ENCODE data around the gene DEFB123. TPM values are rescaled to one million over a fixed set of nuclear protein-coding genes. Genes with fewer than 3 reads are reported as not detected.
"Not testable (repeated sequence)": the region's sequence is repeated elsewhere in the genome, so short reads cannot be mapped to it uniquely, and the experiment has no call there.

The DEFB123 gene, protein sequence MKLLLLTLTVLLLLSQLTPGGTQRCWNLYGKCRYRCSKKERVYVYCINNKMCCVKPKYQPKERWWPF
- not detected for total RNA-seq

DNA sequence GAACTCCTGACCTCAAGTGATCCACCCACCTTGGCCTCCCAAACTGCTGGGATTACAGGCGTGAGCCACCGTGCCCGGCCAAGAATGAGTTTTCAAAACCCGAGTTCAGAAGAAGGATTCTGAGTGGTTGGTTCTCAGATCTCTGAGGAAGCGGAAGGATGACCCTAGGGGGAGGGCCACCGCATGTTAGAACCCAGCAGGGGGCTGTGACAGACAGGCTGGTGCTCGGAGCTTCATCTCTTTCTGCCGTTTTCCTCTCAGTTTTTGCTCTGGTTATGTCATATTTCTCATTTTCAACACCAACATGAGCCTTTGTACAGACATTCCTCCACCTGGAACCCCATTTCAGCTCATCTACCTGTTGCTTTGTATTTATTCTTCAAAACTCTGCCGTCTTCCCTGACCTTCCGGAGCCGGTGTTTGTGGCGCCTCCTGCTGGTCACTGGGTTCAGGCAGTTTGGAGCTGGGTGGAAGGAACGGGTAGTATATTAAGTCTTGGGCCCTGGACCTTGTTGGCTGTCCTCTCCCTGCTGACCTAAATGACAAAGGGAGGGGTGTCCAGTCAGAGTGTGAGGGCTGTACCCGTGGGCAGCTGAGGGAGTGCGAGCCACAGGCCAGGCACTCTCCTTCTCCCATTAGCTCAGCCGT is at the start of gene DEFB123:
TSS of gene DEFB123 (plus strand) at position 621 of the 648 bp plus-strand sequence. CDS start 67 bp downstream, outside the sequence.
- ATAC-seq (replicated peaks in 1 of 2) = no peak
- no peaks in the 10 kb centered on the region for H3K9me3 Mint-ChIP-seq
- H3K27me3 Mint-ChIP-seq (ENCODE audit: low read depth) = no peaks in the 10 kb centered on the region
- no peaks in the 10 kb centered on the region for H3K4me1 Mint-ChIP-seq (ENCODE audit: low read depth)
- peak in 1 of 2 donors; percentile 5 for DNase-seq
- no peak within 1 kb of the TSS for H3K4me3 Mint-ChIP-seq
- no peak within 1 kb of the TSS for H3K27ac Mint-ChIP-seq
- H3K36me3 Mint-ChIP-seq (ENCODE audit: insufficient read depth in 2 of 2) = no peaks in the 10 kb centered on the region

- no peak overlapping the region for H3K4me3 Mint-ChIP-seq
- H3K27me3 Mint-ChIP-seq (ENCODE audit: low read depth) = peaks cover 6% of the 10 kb centered on the region
- no peaks in the 10 kb centered on the region for H3K36me3 Mint-ChIP-seq (ENCODE audit: insufficient read depth in 2 of 2)
- DNase-seq (no peak), ATAC-seq (replicated peaks in 1 of 2) (no peak)
- H3K27ac Mint-ChIP-seq = no peak overlapping the region
- no peaks in the 10 kb centered on the region for H3K4me1 Mint-ChIP-seq (ENCODE audit: low read depth)
- no peaks in the 10 kb centered on the region for H3K9me3 Mint-ChIP-seq
These were observed 47.6 kb upstream of the DEFB123 start for GRCh38 chr20:31392836-31393235.

DNA sequence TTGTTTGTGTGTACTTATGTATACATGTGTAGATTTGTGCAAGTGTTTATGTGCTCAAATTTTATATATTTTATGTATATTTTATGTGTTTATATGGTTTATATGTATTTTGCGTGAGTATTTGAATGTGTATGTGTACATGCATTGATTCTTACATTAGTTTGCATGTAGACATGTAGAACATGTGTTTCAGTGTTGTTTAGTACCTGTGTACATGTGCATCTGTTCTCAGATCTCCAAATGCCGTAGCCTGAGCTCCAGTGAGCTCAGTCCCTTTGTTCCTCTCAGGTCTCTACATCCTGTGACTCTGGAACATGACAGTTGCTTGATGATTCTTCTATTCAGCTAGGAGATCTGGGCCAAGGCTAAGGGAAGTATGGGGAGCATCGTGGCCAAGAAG is 45.5 kb upstream of the DEFB123 start:
- no peaks in the 10 kb centered on the region for H3K4me1 Mint-ChIP-seq (ENCODE audit: low read depth)
- no peak for DNase-seq
- H3K27me3 Mint-ChIP-seq (ENCODE audit: low read depth) = no peaks in the 10 kb centered on the region
- H3K27ac Mint-ChIP-seq = no peak overlapping the region
- no peak overlapping the region for H3K4me3 Mint-ChIP-seq
- no peak for ATAC-seq (replicated peaks in 1 of 2)
- H3K36me3 Mint-ChIP-seq (ENCODE audit: insufficient read depth in 2 of 2) = no peaks in the 10 kb centered on the region
- H3K9me3 Mint-ChIP-seq = no peaks in the 10 kb centered on the region

GRCh38 chr20:31403886-31404285 is 36.5 kb upstream of the DEFB123 start:
- no peaks in the 10 kb centered on the region for H3K27me3 Mint-ChIP-seq (ENCODE audit: low read depth)
- no peaks in the 10 kb centered on the region for H3K36me3 Mint-ChIP-seq (ENCODE audit: insufficient read depth in 2 of 2)
- H3K4me1 Mint-ChIP-seq (ENCODE audit: low read depth) = no peaks in the 10 kb centered on the region

GRCh38 chr20:31406115-31406514 is 34.3 kb upstream of the DEFB123 start, which contains the start of gene DEFB121:
TSS of gene DEFB121 (minus strand) at chr20:31406215. CDS start at chr20:31406152, 63 bp downstream.
- Mint-ChIP-seq H3K4me1 (ENCODE audit: low read depth) (no peaks in the 10 kb centered on the region), H3K9me3 (peaks cover 2% of the 10 kb centered on the region in 2 donors), H3K27ac (no peak within 1 kb of the TSS), H3K4me3 (no peak within 1 kb of the TSS), H3K36me3 (ENCODE audit: insufficient read depth in 2 of 2) (no peaks in the 10 kb centered on the region), H3K27me3 (ENCODE audit: low read depth) (peaks cover 9% of the 10 kb centered on the region)
- ATAC-seq (replicated peaks in 1 of 2) (no peak), DNase-seq (no peak)

More at GRCh38 chr20:31403886-31404285, 36.5 kb upstream of the DEFB123 start:
- no peaks in the 10 kb centered on the region for H3K9me3 Mint-ChIP-seq
- ATAC-seq (replicated peaks in 1 of 2) = no peak
- DNase-seq = no peak
- no peak overlapping the region for H3K4me3 Mint-ChIP-seq
- H3K27ac Mint-ChIP-seq = no peak overlapping the region

DNA sequence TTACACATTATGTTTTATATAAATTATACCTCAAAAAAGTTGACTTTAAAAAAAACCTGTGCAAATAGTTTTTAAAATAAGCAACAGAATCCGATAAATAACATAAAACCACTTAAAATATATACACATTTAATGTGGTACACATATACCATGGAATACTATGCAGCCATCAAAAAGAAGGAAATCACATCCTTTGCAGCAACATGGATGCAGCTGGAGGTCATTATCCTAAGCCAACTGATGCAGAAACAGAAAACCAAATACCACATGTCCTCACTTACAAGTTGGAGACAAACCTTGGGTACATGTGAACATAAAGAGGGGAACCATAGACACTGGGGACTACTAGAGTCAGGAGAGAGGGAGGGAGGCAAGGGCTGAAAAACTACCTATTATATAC is 30.4 kb upstream of the DEFB123 start:
- ATAC-seq (replicated peaks in 1 of 2) = no peak
- DNase-seq = no peak
- Mint-ChIP-seq H3K27ac (no peak overlapping the region), H3K36me3 (ENCODE audit: insufficient read depth in 2 of 2) (no peaks in the 10 kb centered on the region), H3K4me1 (ENCODE audit: low read depth) (no peaks in the 10 kb centered on the region), H3K9me3 (peaks cover 2% of the 10 kb centered on the region in 2 donors), H3K4me3 (no peak overlapping the region), H3K27me3 (ENCODE audit: low read depth) (peaks cover 18% of the 10 kb centered on the region)

GRCh38 chr20:31414381-31414780 is 26.1 kb upstream of the DEFB123 start:
- Mint-ChIP-seq H3K9me3 (peaks cover 2 to 5% of the 10 kb centered on the region in 2 donors), H3K27me3 (ENCODE audit: low read depth) (peaks cover 24% of the 10 kb centered on the region), H3K4me3 (no peak overlapping the region), H3K36me3 (ENCODE audit: insufficient read depth in 2 of 2) (no peaks in the 10 kb centered on the region), H3K27ac (no peak overlapping the region), H3K4me1 (ENCODE audit: low read depth) (no peaks in the 10 kb centered on the region)
- no peak for ATAC-seq (replicated peaks in 1 of 2)
- no peak for DNase-seq

GRCh38 chr20:31415653-31416052 is 24.8 kb upstream of the DEFB123 start:
- H3K9me3 Mint-ChIP-seq = peaks cover 0 to 4% of the 10 kb centered on the region in 2 donors
- peaks cover 17% of the 10 kb centered on the region for H3K27me3 Mint-ChIP-seq (ENCODE audit: low read depth)
- no peaks in the 10 kb centered on the region for H3K36me3 Mint-ChIP-seq (ENCODE audit: insufficient read depth in 2 of 2)
- ATAC-seq (replicated peaks in 1 of 2) (no peak), DNase-seq (no peak)
- no peak overlapping the region for H3K27ac Mint-ChIP-seq
- no peak overlapping the region for H3K4me3 Mint-ChIP-seq
- H3K4me1 Mint-ChIP-seq (ENCODE audit: low read depth) = no peaks in the 10 kb centered on the region

GRCh38 chr20:31418307-31418706 is 22.1 kb upstream of the DEFB123 start:
- DNase-seq (no peak), ATAC-seq (replicated peaks in 1 of 2) (no peak)
- Mint-ChIP-seq H3K36me3 (ENCODE audit: insufficient read depth in 2 of 2) (no peaks in the 10 kb centered on the region), H3K4me3 (no peak overlapping the region), H3K27ac (no peak overlapping the region), H3K9me3 (peaks cover 0 to 3% of the 10 kb centered on the region in 2 donors), H3K4me1 (ENCODE audit: low read depth) (no peaks in the 10 kb centered on the region), H3K27me3 (ENCODE audit: low read depth) (peaks cover 14% of the 10 kb centered on the region)

GRCh38 chr20:31425797-31426196 is 14.6 kb upstream of the DEFB123 start:
- Mint-ChIP-seq H3K4me3 (no peak overlapping the region), H3K27me3 (ENCODE audit: low read depth) (peaks cover 13% of the 10 kb centered on the region), H3K27ac (no peak overlapping the region), H3K9me3 (no peaks in the 10 kb centered on the region), H3K36me3 (ENCODE audit: insufficient read depth in 2 of 2) (peaks cover 0 to 2% of the 10 kb centered on the region in 2 donors), H3K4me1 (ENCODE audit: low read depth) (no peaks in the 10 kb centered on the region)
- ATAC-seq (replicated peaks in 1 of 2) (no peak), DNase-seq (no peak)

DNA sequence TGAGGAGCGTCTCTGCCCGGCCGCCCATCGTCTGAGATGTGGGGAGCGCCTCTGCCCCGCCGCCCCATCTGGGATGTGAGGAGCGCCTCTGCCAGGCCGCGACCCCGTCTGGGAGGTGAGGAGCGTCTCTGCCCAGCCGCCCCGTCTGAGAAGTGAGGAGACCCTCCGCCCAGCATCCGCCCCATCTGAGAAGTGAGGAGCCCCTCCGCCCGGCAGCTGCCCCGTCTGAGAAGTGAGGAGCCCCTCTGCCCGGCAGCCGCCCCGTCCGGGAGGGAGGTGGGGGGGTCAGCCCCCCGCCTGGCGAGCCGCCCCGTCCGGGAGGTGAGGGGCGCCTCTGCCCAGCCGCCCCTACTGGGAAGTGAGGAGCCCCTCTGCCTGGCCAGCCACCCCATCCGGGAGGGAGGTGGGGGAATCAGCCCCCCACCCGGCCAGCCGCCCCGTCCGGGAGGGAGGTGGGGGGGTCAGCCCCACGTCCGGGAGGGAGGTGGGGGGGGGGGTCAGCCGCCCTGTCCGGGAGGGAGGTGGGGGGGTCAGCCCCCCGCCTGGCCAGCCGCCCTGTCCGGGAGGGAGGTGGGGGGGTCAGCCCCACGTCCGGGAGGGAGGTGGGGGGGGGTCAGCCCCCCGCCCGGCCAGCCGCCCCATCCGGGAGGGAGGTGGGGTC is 13.4 kb upstream of the DEFB123 start:
- peaks cover 14% of the 10 kb centered on the region for H3K27me3 Mint-ChIP-seq (ENCODE audit: low read depth)
- not testable (repeated sequence) for H3K4me1 Mint-ChIP-seq (ENCODE audit: low read depth); H3K27ac Mint-ChIP-seq; H3K4me3 Mint-ChIP-seq; DNase-seq; ATAC-seq (replicated peaks in 1 of 2); H3K36me3 Mint-ChIP-seq (ENCODE audit: insufficient read depth in 2 of 2); H3K9me3 Mint-ChIP-seq

GRCh38 chr20:31427576-31427975 is 12.9 kb upstream of the DEFB123 start:
- not testable (repeated sequence) for H3K27ac Mint-ChIP-seq; ATAC-seq (replicated peaks in 1 of 2); H3K4me1 Mint-ChIP-seq (ENCODE audit: low read depth); H3K9me3 Mint-ChIP-seq; DNase-seq; H3K36me3 Mint-ChIP-seq (ENCODE audit: insufficient read depth in 2 of 2); H3K4me3 Mint-ChIP-seq
- peaks cover 14% of the 10 kb centered on the region for H3K27me3 Mint-ChIP-seq (ENCODE audit: low read depth)

DNA sequence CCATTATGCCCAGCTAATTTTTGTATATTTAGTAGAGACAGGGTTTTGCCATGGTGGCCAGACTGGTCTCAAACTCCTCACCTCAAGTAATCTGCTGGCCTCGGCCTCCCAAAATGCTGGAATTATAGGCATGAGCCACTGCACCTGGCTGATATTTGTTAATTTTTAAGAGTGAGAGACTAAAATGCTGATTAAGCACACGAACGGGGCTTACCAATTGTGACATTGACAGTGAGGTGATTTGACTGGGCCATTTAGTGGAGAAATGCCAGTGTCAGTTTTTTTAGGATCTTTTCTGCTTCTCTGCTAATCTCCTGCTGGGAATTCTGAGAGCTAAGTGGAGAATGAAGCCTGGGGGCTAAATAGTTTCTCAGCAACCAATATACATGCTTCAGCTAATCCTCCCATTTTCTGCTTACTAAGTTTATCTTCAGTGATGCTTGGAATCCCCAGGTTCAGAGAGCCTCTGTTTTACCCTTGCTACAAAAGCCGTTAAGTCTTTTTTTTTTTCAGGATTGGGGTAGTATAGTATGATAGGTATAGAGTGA is 9.8 kb upstream of the DEFB123 start:
- Mint-ChIP-seq H3K36me3 (ENCODE audit: insufficient read depth in 2 of 2) (peaks cover 0 to 2% of the 10 kb centered on the region in 2 donors), H3K9me3 (no peaks in the 10 kb centered on the region)
- DNase-seq = no peak

More for the DNA sequence above, 9.8 kb upstream of the DEFB123 start:
- H3K27me3 Mint-ChIP-seq (ENCODE audit: low read depth) = peaks cover 14% of the 10 kb centered on the region
- no peaks in the 10 kb centered on the region for H3K4me1 Mint-ChIP-seq (ENCODE audit: low read depth)
- H3K27ac Mint-ChIP-seq = no peak overlapping the region
- ATAC-seq (replicated peaks in 1 of 2) = no peak
- no peak overlapping the region for H3K4me3 Mint-ChIP-seq
